Esophagus (tissue), 2 donors: ENCODE data around the gene LPCAT4. TPM values are rescaled to one million over a fixed set of nuclear protein-coding genes. Genes with fewer than 3 reads are reported as not detected.
A peak's percentile ranks its signal among the peaks of the same experiment; 100 is the strongest.

Experiments used
- H3K27ac ChIP-seq, 2 donors: one replicate each; pipeline ENCODE4 v1.5.1; 2013; ENCODE audit warnings: low read depth in 2 of 2, mild to moderate bottlenecking in 2 of 2, inconsistent platforms in 1 of 2, low read length in 1 of 2, moderate library complexity in 1 of 2
- H3K27me3 ChIP-seq, 2 donors: one replicate each; pipeline ENCODE4 v1.6.1; 2013; ENCODE audit warnings: low read length in 2 of 2, control low read depth in 1 of 2, mild to moderate bottlenecking in 1 of 2; ENCODE audit not compliant: insufficient read depth in 2 of 2, control insufficient read depth in 1 of 2
- H3K36me3 ChIP-seq, 2 donors: one replicate each; pipeline ENCODE4 v1.6.1; 2013; ENCODE audit warnings: low read length in 1 of 2; ENCODE audit not compliant: control insufficient read depth in 2 of 2, insufficient read depth in 2 of 2
- H3K4me1 ChIP-seq, 2 donors: one replicate each; pipeline ENCODE4 v1.6.1; 2013; ENCODE audit warnings: low read length in 1 of 2; ENCODE audit not compliant: control insufficient read depth in 2 of 2, insufficient read depth in 2 of 2
- H3K4me3 ChIP-seq, 2 donors: one replicate each; pipeline ENCODE4 v1.5.1; 2013; ENCODE audit warnings: low read length in 2 of 2, mild to moderate bottlenecking in 2 of 2, low read depth in 1 of 2, moderate library complexity in 1 of 2
- H3K9me3 ChIP-seq, 2 donors: one replicate each; pipeline ENCODE4 v1.6.1; 2013; ENCODE audit warnings: mild to moderate bottlenecking in 2 of 2, low read depth in 1 of 2, low read length in 1 of 2, moderate library complexity in 1 of 2; ENCODE audit not compliant: control insufficient read depth in 2 of 2, insufficient read depth in 1 of 2
- WGBS, 2 donors: extraction: QIAGEN DNeasy Blood & Tissue Kit; methylation state at CpG; one replicate each; pipeline ENCODE4 v1.1.7; 2013; 5-methylcytosine and 5-hydroxymethylcytosine counted together
- polyA plus RNA-seq, 2 donors: library from polyadenylated mRNA; stranded (reverse); fragments of 200-250 nt; gene quantifications; one replicate each; pipeline ENCODE4 v1.2.3, GENCODE V29; 2013
- donor health status: healthy with polysubstance abuse.
- donor health status: Bipolar disorder and iron deficiency.

Gene LPCAT4
- polyA plus RNA-seq, 2 donors, result 45.6 to 125 TPM

DNA sequence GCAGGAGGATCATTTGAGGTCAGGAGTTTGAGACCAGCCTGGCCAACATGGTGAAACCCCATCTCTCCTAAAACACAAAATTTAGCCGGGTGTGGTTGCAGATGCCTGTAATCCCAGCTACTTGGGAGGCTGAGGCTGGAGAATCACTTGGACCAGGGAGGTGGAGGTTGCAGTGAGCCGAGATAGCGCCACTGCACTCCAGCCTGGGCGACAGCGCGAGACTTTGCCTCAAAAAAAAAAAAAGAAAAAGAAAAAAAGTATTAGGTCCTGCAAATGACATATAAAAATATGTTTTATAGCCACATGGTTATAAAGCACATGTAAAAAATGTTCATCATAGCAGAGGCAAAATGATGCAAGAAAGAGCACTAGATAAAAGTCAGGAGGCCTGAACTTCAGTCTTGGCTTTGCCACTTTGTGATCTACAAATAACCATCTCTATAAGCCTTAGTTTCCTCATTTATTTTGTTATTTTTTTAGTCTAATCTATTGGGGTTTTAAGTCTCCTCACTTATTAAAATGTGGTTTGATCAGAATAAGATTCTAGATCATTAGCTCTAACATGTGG, 34.4 kb downstream of the LPCAT4 start:
- Histone ChIP-seq H3K4me3 (no peak overlapping the region), H3K27me3 (no peaks in the 10 kb centered on the region), H3K4me1 (peaks cover 0 to 4% of the 10 kb centered on the region in 2 donors), H3K9me3 (no peaks in the 10 kb centered on the region), H3K27ac (no peak overlapping the region), H3K36me3 (peaks cover 0 to 2% of the 10 kb centered on the region in 2 donors)
- 95 to 97% methylated on average over 6 of the region's 6 CpGs for WGBS, 2 donors

DNA sequence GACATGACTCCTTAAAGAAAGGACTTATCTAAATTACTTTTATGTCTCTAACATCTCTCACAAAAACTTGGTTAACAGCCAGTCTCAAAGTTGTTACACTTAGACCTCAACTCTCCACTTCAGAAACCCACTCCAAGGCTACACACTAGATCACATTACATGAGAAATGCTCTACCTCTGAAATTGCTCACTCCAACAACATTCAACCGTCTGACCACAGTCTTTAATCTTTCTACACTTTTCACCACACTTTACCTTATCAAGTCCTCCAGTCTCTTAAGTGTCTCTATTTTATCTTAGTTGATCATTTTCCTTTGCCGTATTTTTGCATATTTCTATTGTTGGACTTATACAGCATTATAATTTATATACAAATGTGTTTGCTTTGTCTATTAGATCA, 35.2 kb downstream of the LPCAT4 start:
- H3K36me3 ChIP-seq, result peaks cover 0 to 2% of the 10 kb centered on the region in 2 donors
- WGBS, 2 donors, result 78 to 79% methylated on average over 2 of the region's 2 CpGs
- H3K9me3 ChIP-seq, result no peaks in the 10 kb centered on the region
- H3K4me3 ChIP-seq, result no peak overlapping the region
- peaks cover 0 to under 1% of the 10 kb centered on the region in 2 donors for H3K4me1 ChIP-seq
- no peak overlapping the region for H3K27ac ChIP-seq
- H3K27me3 ChIP-seq, result no peaks in the 10 kb centered on the region

DNA sequence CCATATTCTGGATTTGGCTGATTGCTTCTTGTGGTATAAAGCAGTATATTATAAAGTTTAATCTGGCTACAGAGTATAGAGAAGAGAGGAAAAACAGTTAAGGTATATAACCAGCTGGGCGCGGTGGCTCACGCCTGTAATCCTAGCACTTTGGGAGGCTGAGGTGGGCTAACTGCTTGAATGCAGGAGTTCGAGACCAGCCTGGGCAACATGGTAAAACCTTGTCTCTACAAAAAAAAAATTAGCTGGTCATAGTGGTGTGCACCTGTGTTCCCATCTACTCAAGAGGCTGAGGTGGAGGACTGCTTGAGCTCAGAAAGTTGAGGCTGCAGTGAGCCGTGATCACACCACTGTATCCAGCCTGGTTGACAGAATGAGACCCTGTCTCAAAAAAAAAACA, 36.7 kb downstream of the LPCAT4 start:
- Histone ChIP-seq H3K4me1 (no peaks in the 10 kb centered on the region), H3K27me3 (no peaks in the 10 kb centered on the region), H3K9me3 (no peaks in the 10 kb centered on the region), H3K36me3 (peaks cover 0 to 2% of the 10 kb centered on the region in 2 donors), H3K27ac (no peak overlapping the region), H3K4me3 (no peak overlapping the region)
- WGBS, 2 donors, result 96 to 97% methylated on average over 5 of the region's 5 CpGs

DNA sequence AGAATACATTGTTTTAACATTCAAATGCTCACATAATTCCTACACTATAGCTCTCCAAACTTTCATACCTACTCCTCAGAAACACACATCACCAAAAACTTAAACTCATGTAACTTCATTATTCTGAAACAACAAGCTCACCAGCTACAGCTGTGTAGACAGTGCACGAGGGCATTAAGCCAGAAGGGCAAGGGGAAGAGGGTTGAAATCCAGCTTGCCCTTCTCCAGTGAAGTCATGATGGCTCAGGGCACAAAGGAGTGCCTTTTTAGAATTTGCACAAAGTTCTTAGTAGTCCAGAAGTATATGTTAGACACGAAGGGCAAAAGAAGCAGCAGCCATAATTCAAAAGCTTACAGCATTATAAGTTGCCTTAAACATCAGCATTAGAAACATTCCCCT, 38.0 kb downstream of the LPCAT4 start:
- peaks cover 0 to 2% of the 10 kb centered on the region in 2 donors for H3K36me3 ChIP-seq

DNA sequence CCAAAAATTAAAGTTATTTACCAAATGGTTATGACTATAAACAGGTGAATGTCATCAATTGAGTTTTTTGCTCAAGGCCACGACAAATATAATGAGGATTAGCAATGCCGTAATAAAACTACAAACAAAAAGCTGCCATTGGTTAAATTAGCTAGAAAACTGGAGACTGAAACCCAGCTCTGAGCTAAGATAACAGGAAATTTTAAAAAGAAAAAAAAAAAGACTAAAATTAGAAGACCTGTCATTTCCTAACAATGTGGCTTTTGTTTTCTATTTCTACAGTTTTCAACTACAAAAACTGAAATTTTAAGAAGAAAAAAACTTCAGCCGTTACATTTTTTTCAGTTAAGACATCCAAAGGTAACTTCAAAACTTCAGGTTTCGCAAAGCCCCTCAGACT, 39.1 kb downstream of the LPCAT4 start:
- Histone ChIP-seq H3K36me3 (peaks cover 0 to 2% of the 10 kb centered on the region in 2 donors), H3K4me3 (no peak overlapping the region), H3K27ac (no peak overlapping the region), H3K4me1 (no peaks in the 10 kb centered on the region), H3K27me3 (no peaks in the 10 kb centered on the region), H3K9me3 (no peaks in the 10 kb centered on the region)
- 71 to 79% methylated on average over 4 of the region's 4 CpGs for WGBS, 2 donors

More for the DNA sequence above, 38.0 kb downstream of the LPCAT4 start:
- H3K27ac ChIP-seq, result no peak overlapping the region
- 73 to 76% methylated on average over 2 of the region's 2 CpGs for WGBS, 2 donors
- no peaks in the 10 kb centered on the region for H3K27me3 ChIP-seq
- no peaks in the 10 kb centered on the region for H3K9me3 ChIP-seq
- no peaks in the 10 kb centered on the region for H3K4me1 ChIP-seq
- H3K4me3 ChIP-seq, result no peak overlapping the region

DNA sequence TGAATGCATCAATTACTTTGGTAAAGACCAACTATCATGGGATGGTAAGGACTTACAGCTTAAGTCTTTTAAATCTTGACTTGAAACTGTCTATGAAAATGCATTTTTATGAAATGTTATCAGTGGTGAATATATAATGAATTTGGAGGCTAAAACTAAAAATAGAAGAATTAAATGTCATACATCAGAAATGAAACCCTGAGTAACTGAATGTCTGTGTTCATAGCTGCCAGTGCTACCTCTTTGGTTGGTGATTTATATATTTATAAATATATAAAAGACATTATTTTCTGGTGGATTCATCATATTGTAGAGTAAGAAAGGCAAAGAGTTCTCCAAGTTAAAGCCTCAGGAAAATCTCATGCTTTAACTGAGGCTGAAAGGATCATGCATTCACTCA, 41.6 kb downstream of the LPCAT4 start:
- Histone ChIP-seq H3K36me3 (peaks cover 0 to 2% of the 10 kb centered on the region in 2 donors), H3K4me1 (no peaks in the 10 kb centered on the region), H3K27ac (no peak overlapping the region), H3K4me3 (no peak overlapping the region), H3K27me3 (no peaks in the 10 kb centered on the region), H3K9me3 (no peaks in the 10 kb centered on the region)

DNA sequence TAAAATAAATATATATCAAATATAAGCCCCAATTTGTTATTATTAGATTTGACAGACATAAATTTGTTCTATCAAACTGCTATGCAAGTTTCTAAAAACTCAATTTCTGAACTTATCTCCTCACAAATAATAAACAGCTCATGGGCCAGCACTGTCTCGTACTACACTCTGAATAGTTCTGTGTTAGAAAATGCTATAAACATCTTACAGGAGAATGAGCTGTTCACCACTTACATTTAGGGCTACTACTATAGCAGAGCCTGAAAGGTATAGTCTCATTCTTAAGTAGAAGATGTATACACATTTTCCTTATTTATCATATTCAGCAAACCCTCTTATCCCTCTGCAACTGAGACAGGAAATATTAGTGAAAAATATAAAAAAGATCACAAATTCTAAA, 42.1 kb downstream of the LPCAT4 start:
- 92 to 100% methylated on average over 1 of the region's 1 CpG for WGBS, 2 donors
- no peaks in the 10 kb centered on the region for H3K9me3 ChIP-seq
- no peak overlapping the region for H3K27ac ChIP-seq
- H3K4me1 ChIP-seq, result no peaks in the 10 kb centered on the region
- H3K4me3 ChIP-seq, result no peak overlapping the region
- H3K36me3 ChIP-seq, result peaks cover 0 to 2% of the 10 kb centered on the region in 2 donors
- H3K27me3 ChIP-seq, result no peaks in the 10 kb centered on the region

DNA sequence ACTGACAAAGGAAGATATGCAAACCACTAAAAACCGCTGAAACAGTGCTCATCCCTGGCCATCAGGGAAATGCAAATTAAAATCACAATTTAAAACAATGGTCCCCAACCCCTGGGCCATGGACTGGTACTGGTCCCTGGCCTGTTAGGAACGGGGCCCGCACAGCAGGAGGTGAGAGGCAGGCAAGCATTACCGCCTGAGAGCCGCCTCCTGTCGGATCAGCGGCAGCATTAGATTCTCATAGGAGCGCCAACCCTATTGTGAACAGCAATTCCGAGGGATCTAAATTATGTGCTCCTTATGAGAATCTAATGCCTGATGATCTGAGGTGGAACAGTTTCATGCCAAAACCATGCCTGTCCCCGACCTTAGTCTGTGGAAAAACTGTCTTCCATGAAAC, 43.8 kb downstream of the LPCAT4 start:
- H3K36me3 ChIP-seq, result no peaks in the 10 kb centered on the region
- H3K27ac ChIP-seq, result no peak overlapping the region
- no peaks in the 10 kb centered on the region for H3K4me1 ChIP-seq
- WGBS, 2 donors, result 96% methylated on average over 10 of the region's 10 CpGs
- H3K4me3 ChIP-seq, result no peak overlapping the region
- H3K9me3 ChIP-seq, result no peaks in the 10 kb centered on the region
- no peaks in the 10 kb centered on the region for H3K27me3 ChIP-seq

DNA sequence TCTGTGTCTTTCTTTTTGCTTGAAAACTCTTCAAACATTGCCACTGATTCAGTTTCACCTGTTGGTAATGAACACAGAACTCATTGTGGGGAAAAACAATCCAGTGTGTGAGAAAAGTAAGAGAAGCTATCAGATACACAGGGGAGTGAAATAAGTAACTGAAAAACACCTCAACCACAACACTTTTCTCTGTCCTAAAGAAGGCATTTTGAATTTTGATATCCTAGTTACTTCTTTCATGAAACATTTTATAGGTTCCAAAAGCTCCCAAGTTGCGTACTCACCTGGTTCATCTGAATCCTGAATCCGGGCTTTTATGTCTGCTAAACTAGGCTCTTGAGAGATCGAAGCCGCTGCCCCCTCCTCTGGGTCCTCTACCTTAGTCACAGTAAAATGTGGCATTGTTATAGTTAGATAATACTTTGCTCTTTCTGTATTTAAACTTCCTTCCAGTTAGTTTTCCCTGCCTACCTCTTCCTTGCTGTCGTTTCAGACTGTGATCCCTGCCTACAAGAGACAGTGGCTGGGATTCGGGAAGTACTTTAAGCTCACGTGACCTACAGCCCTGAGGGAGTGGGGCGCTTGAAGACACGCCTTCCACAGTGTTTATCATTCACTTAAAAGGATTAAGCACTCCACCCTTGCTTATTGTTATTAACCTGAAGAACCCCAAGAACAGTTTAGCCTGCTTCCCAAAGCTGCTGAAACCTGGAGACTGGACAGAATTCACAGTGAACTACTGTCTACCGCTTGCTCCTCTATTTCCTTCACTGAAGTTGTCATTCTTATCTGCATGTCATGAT, 48.5 kb downstream of the LPCAT4 start:
- no peaks in the 10 kb centered on the region for H3K27me3 ChIP-seq
- WGBS, 2 donors, result 4 to 6% methylated on average over 10 of the region's 10 CpGs
- peak overlapping the region; percentile 51 to 85 for H3K4me3 ChIP-seq
- no peaks in the 10 kb centered on the region for H3K9me3 ChIP-seq
- H3K27ac ChIP-seq, result peak overlapping the region; percentile 72 to 83
- H3K36me3 ChIP-seq, result peaks cover 0 to 2% of the 10 kb centered on the region in 2 donors
- no peaks in the 10 kb centered on the region for H3K4me1 ChIP-seq
